Nephron progenitor cell (in vitro differentiated cells): ENCODE data around the gene PGM3.

Source experiments
- DNase-seq: peaks from one replicate; pipeline ENCODE4 v3.0.0; 2021
- H3K27ac Mint-ChIP-seq: 2 replicates; pipeline ENCODE4 v1.8.0; 2021; ENCODE audit warnings: mild to moderate bottlenecking, moderate library complexity, mixed read lengths
- H3K27me3 Mint-ChIP-seq: 2 replicates; pipeline ENCODE4 v1.8.0; 2021; ENCODE audit warnings: mild to moderate bottlenecking, low read depth, mixed read lengths; ENCODE audit not compliant: poor library complexity
- H3K36me3 Mint-ChIP-seq: 2 replicates; pipeline ENCODE4 v1.8.0; 2021; ENCODE audit warnings: low read depth, mixed read lengths
- H3K4me1 Mint-ChIP-seq: 2 replicates; pipeline ENCODE4 v1.8.0; 2021; ENCODE audit warnings: mixed read lengths
- H3K4me3 Mint-ChIP-seq: 2 replicates; pipeline ENCODE4 v1.8.0; 2021; ENCODE audit warnings: mild to moderate bottlenecking, moderate library complexity, mixed read lengths
- H3K9me3 Mint-ChIP-seq: 2 replicates; pipeline ENCODE4 v1.8.0; 2021; ENCODE audit warnings: mild to moderate bottlenecking, moderate library complexity, mixed read lengths
- TF ChIP-seq, protein P1 (sequence below): fragments of 200-600 bp; sonication (generic); IDR thresholded peaks from 2 replicates; pipeline ENCODE4 v1.5.0; 2021; ENCODE audit warnings: antibody characterized with exemption

Gene PGM3

DNA sequence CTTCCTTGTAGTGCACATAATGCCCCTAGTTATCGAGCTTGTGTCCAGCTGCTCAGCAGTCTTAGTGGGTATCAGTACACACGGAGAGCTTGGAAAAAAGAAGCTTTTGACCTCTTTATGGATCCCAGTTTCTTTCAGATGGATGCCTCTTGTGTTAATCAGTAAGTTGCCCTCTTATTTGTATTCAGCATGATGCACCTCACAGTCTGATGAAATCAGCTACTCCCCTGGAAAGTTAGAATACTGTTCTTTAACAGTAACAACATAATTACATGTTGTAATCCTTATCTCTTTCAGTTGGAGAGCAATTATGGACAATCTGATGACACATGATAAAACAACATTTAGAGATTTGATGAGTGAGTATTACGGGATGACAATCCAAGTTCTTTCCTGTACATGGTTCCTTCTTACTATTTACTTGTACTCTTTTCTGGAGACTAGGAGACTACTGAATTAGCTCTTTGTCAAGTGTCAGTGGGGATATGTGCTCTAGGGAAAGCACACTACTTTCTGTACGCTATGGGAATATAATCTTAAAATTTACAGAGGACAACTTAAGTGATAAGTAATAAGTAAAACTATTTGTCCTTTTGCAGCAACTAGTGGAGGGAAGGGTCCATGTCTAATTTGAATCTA lies 39.1 kb downstream of the PGM3 start:
- no peaks in the 10 kb centered on the region for H3K4me1 Mint-ChIP-seq
- no peaks in the 10 kb centered on the region for H3K27me3 Mint-ChIP-seq
- H3K27ac Mint-ChIP-seq = no peak overlapping the region
- H3K36me3 Mint-ChIP-seq = peaks cover 28% of the 10 kb centered on the region
- DNase-seq = no peak
- H3K9me3 Mint-ChIP-seq = no peaks in the 10 kb centered on the region
- no peak overlapping the region for H3K4me3 Mint-ChIP-seq
- TF ChIP-seq, protein P1, sequence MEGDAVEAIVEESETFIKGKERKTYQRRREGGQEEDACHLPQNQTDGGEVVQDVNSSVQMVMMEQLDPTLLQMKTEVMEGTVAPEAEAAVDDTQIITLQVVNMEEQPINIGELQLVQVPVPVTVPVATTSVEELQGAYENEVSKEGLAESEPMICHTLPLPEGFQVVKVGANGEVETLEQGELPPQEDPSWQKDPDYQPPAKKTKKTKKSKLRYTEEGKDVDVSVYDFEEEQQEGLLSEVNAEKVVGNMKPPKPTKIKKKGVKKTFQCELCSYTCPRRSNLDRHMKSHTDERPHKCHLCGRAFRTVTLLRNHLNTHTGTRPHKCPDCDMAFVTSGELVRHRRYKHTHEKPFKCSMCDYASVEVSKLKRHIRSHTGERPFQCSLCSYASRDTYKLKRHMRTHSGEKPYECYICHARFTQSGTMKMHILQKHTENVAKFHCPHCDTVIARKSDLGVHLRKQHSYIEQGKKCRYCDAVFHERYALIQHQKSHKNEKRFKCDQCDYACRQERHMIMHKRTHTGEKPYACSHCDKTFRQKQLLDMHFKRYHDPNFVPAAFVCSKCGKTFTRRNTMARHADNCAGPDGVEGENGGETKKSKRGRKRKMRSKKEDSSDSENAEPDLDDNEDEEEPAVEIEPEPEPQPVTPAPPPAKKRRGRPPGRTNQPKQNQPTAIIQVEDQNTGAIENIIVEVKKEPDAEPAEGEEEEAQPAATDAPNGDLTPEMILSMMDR = no peak

DNA sequence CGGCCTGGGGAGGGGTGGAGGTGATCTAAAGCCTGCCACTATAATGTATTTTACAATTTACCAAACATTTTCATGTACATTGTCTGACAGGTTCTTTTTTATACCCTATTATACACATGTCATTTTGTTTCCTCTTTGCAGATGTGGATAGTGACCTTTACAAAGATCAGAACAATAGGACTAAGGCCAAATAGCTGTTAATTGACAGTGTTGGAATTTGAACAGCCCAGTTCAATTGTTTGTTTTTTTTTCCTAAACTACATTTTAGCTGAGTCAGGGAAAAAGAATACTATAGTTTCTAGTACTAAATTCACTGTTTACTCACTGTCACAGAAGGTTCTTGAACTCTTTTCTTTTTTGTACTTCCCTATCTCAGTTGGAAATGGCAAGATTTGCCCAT lies 40.2 kb downstream of the PGM3 start:
- no peak overlapping the region for H3K27ac Mint-ChIP-seq
- H3K4me1 Mint-ChIP-seq = no peaks in the 10 kb centered on the region
- no peaks in the 10 kb centered on the region for H3K27me3 Mint-ChIP-seq
- TF ChIP-seq, protein P1 = no peak
- no peaks in the 10 kb centered on the region for H3K9me3 Mint-ChIP-seq
- no peak overlapping the region for H3K4me3 Mint-ChIP-seq
- H3K36me3 Mint-ChIP-seq = peaks cover 29% of the 10 kb centered on the region
- no peak for DNase-seq

DNA sequence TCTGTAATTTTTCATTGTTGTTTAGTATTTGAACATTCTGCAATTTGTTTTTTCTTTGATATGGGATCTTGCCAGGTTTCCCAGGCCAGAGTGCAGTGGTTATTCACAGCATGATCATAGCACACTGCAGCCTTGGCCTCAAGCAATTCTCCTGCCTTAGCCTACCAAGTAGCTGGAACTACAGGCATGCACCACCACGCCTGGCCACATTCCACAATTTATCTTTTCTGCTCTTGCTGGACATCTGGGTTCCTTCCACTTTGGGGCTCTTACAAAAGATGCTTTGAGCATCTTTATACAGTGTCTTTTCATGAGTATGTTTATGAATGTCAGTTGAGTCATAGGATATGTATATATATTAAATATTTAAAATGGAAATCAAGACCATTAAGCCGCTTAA lies 42.0 kb downstream of the PGM3 start:
- DNase-seq = no peak
- Mint-ChIP-seq H3K27me3 (no peaks in the 10 kb centered on the region), H3K36me3 (peaks cover 25% of the 10 kb centered on the region), H3K4me3 (no peak overlapping the region), H3K9me3 (no peaks in the 10 kb centered on the region), H3K27ac (no peak overlapping the region), H3K4me1 (no peaks in the 10 kb centered on the region)
- TF ChIP-seq, protein P1 = no peak

DNA sequence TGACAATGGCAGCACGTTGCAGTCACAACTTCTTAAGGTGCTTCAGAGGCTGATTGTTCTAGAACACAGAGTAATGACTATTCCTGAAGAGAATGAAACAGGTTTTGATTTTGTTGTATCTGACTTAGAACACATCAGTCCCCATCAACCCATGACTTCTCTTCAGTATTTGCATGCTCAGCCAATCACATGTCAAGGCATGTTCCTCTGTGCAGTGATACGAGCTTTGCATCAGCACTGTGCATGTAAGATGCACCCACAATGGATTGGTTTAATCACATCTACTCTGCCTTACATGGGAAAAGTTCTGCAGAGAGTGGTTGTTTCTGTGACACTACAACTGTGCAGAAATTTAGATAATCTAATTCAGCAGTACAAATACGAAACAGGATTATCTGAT lies 54.3 kb downstream of the PGM3 start:
- Mint-ChIP-seq H3K27ac (no peak overlapping the region), H3K4me1 (no peaks in the 10 kb centered on the region), H3K36me3 (peaks cover 43% of the 10 kb centered on the region), H3K27me3 (no peaks in the 10 kb centered on the region), H3K4me3 (no peak overlapping the region), H3K9me3 (no peaks in the 10 kb centered on the region)
- TF ChIP-seq, protein P1 = no peak
- no peak for DNase-seq

DNA sequence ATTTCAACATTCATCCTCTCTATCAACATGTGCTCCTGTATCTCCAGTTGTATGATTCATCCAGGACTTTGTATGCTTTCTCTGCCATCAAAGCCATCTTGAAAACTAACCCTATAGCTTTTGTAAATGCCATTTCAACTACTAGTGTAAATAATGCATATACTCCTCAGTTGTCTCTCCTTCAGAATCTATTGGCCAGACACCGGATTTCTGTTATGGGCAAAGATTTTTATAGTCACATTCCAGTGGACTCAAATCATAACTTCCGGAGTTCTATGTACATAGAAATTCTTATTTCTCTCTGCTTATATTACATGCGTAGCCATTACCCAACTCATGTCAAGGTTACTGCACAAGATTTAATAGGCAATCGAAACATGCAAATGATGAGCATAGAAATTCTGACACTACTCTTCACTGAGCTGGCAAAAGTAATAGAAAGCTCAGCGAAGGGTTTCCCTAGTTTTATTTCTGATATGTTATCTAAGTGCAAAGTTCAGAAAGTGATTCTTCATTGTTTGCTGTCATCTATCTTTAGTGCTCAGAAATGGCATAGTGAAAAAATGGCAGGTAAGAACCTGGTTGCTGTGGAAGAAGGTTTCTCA lies 54.8 kb downstream of the PGM3 start:
- Mint-ChIP-seq H3K4me1 (no peaks in the 10 kb centered on the region), H3K9me3 (no peaks in the 10 kb centered on the region), H3K4me3 (no peak overlapping the region), H3K27ac (no peak overlapping the region), H3K27me3 (no peaks in the 10 kb centered on the region), H3K36me3 (peaks cover 38% of the 10 kb centered on the region)
- no peak for DNase-seq
- TF ChIP-seq, protein P1 = no peak

DNA sequence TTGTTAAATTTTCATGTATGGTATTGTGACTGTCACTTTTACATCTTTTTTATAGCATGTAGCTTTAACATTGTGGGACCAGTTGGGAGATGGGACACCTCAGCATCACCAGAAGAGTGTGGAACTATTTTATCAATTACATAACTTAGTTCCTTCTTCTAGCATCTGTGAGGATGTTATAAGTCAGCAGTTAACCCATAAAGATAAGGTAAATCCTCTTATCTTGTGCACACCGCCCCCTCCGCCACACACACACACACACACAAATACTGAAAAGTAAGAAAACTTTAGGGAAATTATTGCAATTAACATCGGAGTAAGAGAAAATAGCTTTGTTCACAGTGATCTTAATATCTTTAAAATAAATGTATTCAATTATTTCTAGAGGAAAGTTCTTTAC lies 60.9 kb downstream of the PGM3 start:
- TF ChIP-seq, protein P1 = no peak
- Mint-ChIP-seq H3K4me3 (no peak overlapping the region), H3K27me3 (no peaks in the 10 kb centered on the region), H3K27ac (no peak overlapping the region), H3K9me3 (no peaks in the 10 kb centered on the region), H3K4me1 (no peaks in the 10 kb centered on the region), H3K36me3 (peaks cover 37% of the 10 kb centered on the region)
- DNase-seq = no peak
